GM23338 (cell line): ENCODE results near the gene MAPK12. TPM values are rescaled to one million over a fixed set of nuclear protein-coding genes. Genes with fewer than 3 reads are reported as not detected.

ENCODE experiments used
- ATAC-seq: fragments of 200-7000 bp; cut with Tn5 transposase; 3 replicates; pipeline ENCODE4 v1.9.1; 2020
- DNase-seq: peaks from one replicate; pipeline ENCODE4 v3.0.0-alpha.2; 2015; ENCODE audit warnings: low spot score
- H2AFZ ChIP-seq: fragments of 200-600 bp; sonication (generic); 2 replicates; pipeline ENCODE4 v1.8.0; 2016; ENCODE audit warnings: antibody characterized with exemption, mild to moderate bottlenecking, moderate library complexity
- H3F3A ChIP-seq: fragments of 200-600 bp; sonication (generic); replicated peaks from 2 replicates; pipeline ENCODE4 v1.8.0; 2017; ENCODE audit warnings: antibody characterized with exemption, mixed run types, low read depth
- H3K27ac ChIP-seq: fragments of 200-600 bp; sonication (generic); 2 replicates; pipeline ENCODE4 v1.6.1; 2016; ENCODE audit warnings: low read depth
- H3K27me3 ChIP-seq: fragments of 200-600 bp; sonication (generic); 2 replicates; pipeline ENCODE4 v1.8.0; 2016; ENCODE audit warnings: mild to moderate bottlenecking, mixed run types, moderate library complexity; ENCODE audit not compliant: insufficient read depth
- H3K36me3 ChIP-seq: fragments of 200-600 bp; sonication (generic); 2 replicates; pipeline ENCODE4 v1.8.0; 2016; ENCODE audit warnings: mild to moderate bottlenecking; ENCODE audit not compliant: insufficient read depth
- H3K4me1 ChIP-seq: fragments of 200-600 bp; sonication (generic); 2 replicates; pipeline ENCODE4 v1.8.0; 2016; ENCODE audit warnings: mild to moderate bottlenecking, moderate library complexity; ENCODE audit not compliant: insufficient read depth
- H3K4me2 ChIP-seq: fragments of 200-600 bp; sonication (generic); 2 replicates; pipeline ENCODE4 v1.7.1; 2017; ENCODE audit warnings: mixed run types
- H3K4me3 ChIP-seq: fragments of 200-600 bp; sonication (generic); 2 replicates; pipeline ENCODE4 v1.6.1; 2016; ENCODE audit warnings: mixed run types
- H3K79me2 ChIP-seq: fragments of 200-600 bp; sonication (generic); replicated peaks from 2 replicates; pipeline ENCODE4 v1.8.0; 2017; ENCODE audit warnings: mild to moderate bottlenecking; ENCODE audit not compliant: insufficient read depth
- H3K9me2 ChIP-seq: fragments of 200-600 bp; sonication (generic); 2 replicates; pipeline ENCODE4 v1.8.0; 2017; ENCODE audit not compliant: insufficient read depth
- H4K20me1 ChIP-seq: fragments of 200-600 bp; sonication (generic); replicated peaks from 2 replicates; pipeline ENCODE4 v1.8.0; 2017; ENCODE audit warnings: mild to moderate bottlenecking; ENCODE audit not compliant: insufficient read depth
- H3K27ac Mint-ChIP-seq: 2 replicates; pipeline ENCODE4 v1.8.0; 2020; ENCODE audit warnings: inconsistent platforms, mild to moderate bottlenecking, moderate library complexity, mixed read lengths
- H3K27me3 Mint-ChIP-seq: 3 replicates; pipeline ENCODE4 v1.8.0; 2022; ENCODE audit warnings: low read depth, mild to moderate bottlenecking, moderate library complexity, mixed read lengths, inconsistent platforms; ENCODE audit not compliant: insufficient read depth, poor library complexity
- H3K36me3 Mint-ChIP-seq: 3 replicates; pipeline ENCODE4 v1.8.0; 2021; ENCODE audit warnings: low read depth, mild to moderate bottlenecking, inconsistent platforms, moderate library complexity, mixed read lengths
- H3K4me1 Mint-ChIP-seq: 3 replicates; pipeline ENCODE4 v1.8.0; 2020; ENCODE audit warnings: mild to moderate bottlenecking, inconsistent platforms, mixed read lengths
- H3K4me3 Mint-ChIP-seq: 3 replicates; pipeline ENCODE4 v1.8.0; 2021; ENCODE audit warnings: moderate library complexity, mild to moderate bottlenecking, inconsistent platforms, mixed read lengths
- H3K9me3 Mint-ChIP-seq: 3 replicates; pipeline ENCODE4 v1.8.0; 2020; ENCODE audit warnings: moderate library complexity, mild to moderate bottlenecking, inconsistent platforms, mixed read lengths
- CREB1 ChIP-seq: fragments of 250-450 bp; sonication (Bioruptor Pico); IDR thresholded peaks from 2 replicates; pipeline ENCODE4 v1.5.0; 2020; ENCODE audit warnings: low read depth, mild to moderate bottlenecking, moderate library complexity
- CTCF ChIP-seq, 2 experiments: fragments of 200-600 bp in 1 of 2; sonication (generic) in 1 of 2; conservative IDR thresholded peaks; 2 replicates each; pipeline versions ENCODE4 v1.5.1 to v1.6.1; 2016 to 2017; ENCODE audit warnings: antibody characterized with exemption in 2 of 2, low read depth in 2 of 2, mild to moderate bottlenecking in 2 of 2, moderate library complexity in 1 of 2
- ETS1 ChIP-seq: IDR thresholded peaks from 2 replicates; pipeline ENCODE4 v1.6.1; 2016; ENCODE audit warnings: antibody characterized with exemption
- EZH2 ChIP-seq: fragments of 200-600 bp; sonication (generic); IDR thresholded peaks from one replicate; pipeline ENCODE4 v1.8.0; 2017; ENCODE audit warnings: antibody characterized with exemption, mild to moderate bottlenecking, low read depth; ENCODE audit not compliant: unreplicated experiment
- EZH2phosphoT487 ChIP-seq: fragments of 200-600 bp; sonication (generic); IDR thresholded peaks from one replicate; pipeline ENCODE4 v1.8.1; 2018; ENCODE audit warnings: antibody characterized with exemption; ENCODE audit not compliant: unreplicated experiment
- JUNB ChIP-seq: IDR thresholded peaks from one replicate; pipeline ENCODE4 v1.6.1; 2016; ENCODE audit warnings: antibody characterized with exemption; ENCODE audit not compliant: unreplicated experiment
- NANOG ChIP-seq: IDR thresholded peaks from 2 replicates; pipeline ENCODE4 v1.6.1; 2016; ENCODE audit warnings: antibody characterized with exemption, borderline replicate concordance
- POLR2AphosphoS5 ChIP-seq: IDR thresholded peaks from 2 replicates; pipeline ENCODE4 v1.6.1; 2016; ENCODE audit warnings: antibody characterized with exemption, low read depth
- REST ChIP-seq: IDR thresholded peaks from one replicate; pipeline ENCODE4 v1.6.1; 2018; ENCODE audit warnings: antibody characterized with exemption; ENCODE audit not compliant: unreplicated experiment
- STAT1 ChIP-seq: IDR thresholded peaks from one replicate; pipeline ENCODE4 v1.6.1; 2016; ENCODE audit warnings: antibody characterized with exemption; ENCODE audit not compliant: unreplicated experiment
- ZNF114 ChIP-seq: fragments of 250-450 bp; sonication (Bioruptor Pico); IDR thresholded peaks from 2 replicates; pipeline ENCODE4 v1.5.0; 2020; ENCODE audit warnings: mild to moderate bottlenecking, moderate library complexity
- ZNF331 ChIP-seq: fragments of 250-450 bp; sonication (Bioruptor Pico); IDR thresholded peaks from 2 replicates; pipeline ENCODE4 v1.5.0; 2020; ENCODE audit warnings: low read depth, mild to moderate bottlenecking, moderate library complexity
- ZNF462 ChIP-seq: fragments of 250-450 bp; sonication (Bioruptor Pico); IDR thresholded peaks from 2 replicates; pipeline ENCODE4 v1.5.0; 2020; ENCODE audit warnings: mild to moderate bottlenecking, moderate library complexity
- polyA plus RNA-seq: library from polyadenylated mRNA; unstranded; fragments of >200 nt; fragmentation: Nextera tagmentation; extraction: Ambion mirVana; gene quantifications from 2 replicates; pipeline ENCODE4 v1.2.1, GENCODE V29; 2016
- total RNA-seq: library from RNA; depleted of rRNA; stranded (reverse); fragments of >200 nt; shearing (Covaris generic); gene quantifications from 2 replicates; pipeline ENCODE4 v1.2.3, GENCODE V29; 2014

The MAPK12 gene
- total and polyA plus RNA-seq, 2 experiments from 2014 or later: 10.4 to 26.1 TPM

GRCh38 chr22:50232481-50233151, 28.9 kb downstream of the MAPK12 start:
- Mint-ChIP-seq H3K27me3 (peaks cover 8% of the 10 kb centered on the region), H3K4me1 (peaks cover 7% of the 10 kb centered on the region), H3K36me3 (peaks cover 16% of the 10 kb centered on the region), H3K27ac (no peak overlapping the region), H3K4me3 (no peak overlapping the region), H3K9me3 (peaks cover 8% of the 10 kb centered on the region; the same call in 2 of the 3 replicates)
- H3K27me3 ChIP-seq: no peaks in the 10 kb centered on the region
- H3K4me2 ChIP-seq: no peak overlapping the region
- H4K20me1 ChIP-seq: peaks cover 4% of the 10 kb centered on the region
- ATAC-seq (no peak), DNase-seq (no peak)
- H3K36me3 ChIP-seq: no peaks in the 10 kb centered on the region
- H3K9me2 ChIP-seq: no peaks in the 10 kb centered on the region
- H3K4me3 ChIP-seq: no peak overlapping the region
- TF ChIP-seq JUNB (no peak), POLR2AphosphoS5 (no peak), EZH2phosphoT487 (no peak), CREB1 (CRISPR knock-in tag) (no peak), CTCF (conservative IDR thresholded peaks at IDR 0.05; ENCODE audit: low read depth in 2 of 2) (no peak), ZNF462 (CRISPR knock-in tag) (no peak), REST (no peak), EZH2 (no peak), NANOG (no peak), STAT1 (no peak), ZNF331 (no peak), ETS1 (no peak), ZNF114 (no peak)
- H3K79me2 ChIP-seq: peaks cover 21% of the 10 kb centered on the region
- H3K4me1 ChIP-seq: no peaks in the 10 kb centered on the region
- H2AFZ ChIP-seq: no peak overlapping the region
- H3F3A ChIP-seq: 0 out of 2 replicates have a peak, but pooled peaks cover 5% of the 10 kb centered on the region
- no peak overlapping the region for H3K27ac ChIP-seq
